ENCODE results near the gene GLI2. TPM values are rescaled to one million over a fixed set of nuclear protein-coding genes. Genes with fewer than 3 reads are reported as not detected.

The GLI2 gene
- total and polyA plus RNA-seq, 2 donors from 2014 or later, result 0.32 to 3.7 TPM

- no peaks in the 10 kb centered on the region for H3K9me3 ChIP-seq (ENCODE audit: control insufficient read depth in 2 of 3, insufficient read depth in 1 of 3, low read length in 3 of 3)
These were observed 20.3 kb upstream of the GLI2 start for GRCh38 chr2:120715353-120715752.

GRCh38 chr2:120715941-120716340, 19.7 kb upstream of the GLI2 start:
- no peak for FAIRE-seq
- intact Hi-C loops (cut with DNase I), result no loop called here
- H3K27ac ChIP-seq (ENCODE audit: low read depth in 2 of 2, low read length in 2 of 2), result no peak overlapping the region
- no peak overlapping the region for H3K4me3 ChIP-seq (ENCODE audit: low read length in 3 of 3)
- H3K9me3 ChIP-seq (ENCODE audit: control insufficient read depth in 2 of 3, insufficient read depth in 1 of 3, low read length in 3 of 3), result no peaks in the 10 kb centered on the region
- DNase-seq, result no peak
- H3K9ac ChIP-seq (ENCODE audit: low read length in 3 of 3), result no peak overlapping the region
- H3K4me1 ChIP-seq (ENCODE audit: control insufficient read depth in 2 of 3, insufficient read depth in 2 of 3, low read depth in 1 of 3, low read length in 3 of 3), result no peaks in the 10 kb centered on the region
- TF ChIP-seq CTCF (IDR thresholded peaks at IDR 0.05; ENCODE audit: borderline replicate concordance, extremely low read depth, insufficient read depth), result no peak
- H3K36me3 ChIP-seq (ENCODE audit: control insufficient read depth in 2 of 3, insufficient read depth in 3 of 3, low read length in 3 of 3), result no peaks in the 10 kb centered on the region
- H3K27me3 ChIP-seq (ENCODE audit: control insufficient read depth, insufficient read depth, low read length), result no peaks in the 10 kb centered on the region

More at GRCh38 chr2:120715353-120715752, 20.3 kb upstream of the GLI2 start:
- intact Hi-C loops (cut with DNase I), result no loop called here
- peak in 1 of 5 donors; percentile 20 for DNase-seq
- Histone ChIP-seq H3K4me1 (ENCODE audit: control insufficient read depth in 2 of 3, insufficient read depth in 2 of 3, low read depth in 1 of 3, low read length in 3 of 3) (no peaks in the 10 kb centered on the region), H3K9ac (ENCODE audit: low read length in 3 of 3) (no peak overlapping the region), H3K4me3 (ENCODE audit: low read length in 3 of 3) (no peak overlapping the region), H3K27ac (ENCODE audit: low read depth in 2 of 2, low read length in 2 of 2) (no peak overlapping the region), H3K36me3 (ENCODE audit: control insufficient read depth in 2 of 3, insufficient read depth in 3 of 3, low read length in 3 of 3) (no peaks in the 10 kb centered on the region), H3K27me3 (ENCODE audit: control insufficient read depth, insufficient read depth, low read length) (no peaks in the 10 kb centered on the region)
- FAIRE-seq, result no peak
- no peak for TF ChIP-seq CTCF (IDR thresholded peaks at IDR 0.05; ENCODE audit: borderline replicate concordance, extremely low read depth, insufficient read depth)

- no peak overlapping the region for H3K4me3 ChIP-seq (ENCODE audit: low read length in 3 of 3)
- intact Hi-C loops (cut with DNase I), result no loop called here
- no peak overlapping the region for H3K27ac ChIP-seq (ENCODE audit: low read depth in 2 of 2, low read length in 2 of 2)
- H3K9me3 ChIP-seq (ENCODE audit: control insufficient read depth in 2 of 3, insufficient read depth in 1 of 3, low read length in 3 of 3), result no peaks in the 10 kb centered on the region
- no peak overlapping the region for H3K9ac ChIP-seq (ENCODE audit: low read length in 3 of 3)
- peak in 1 of 5 donors; percentile 18 for DNase-seq
- H3K36me3 ChIP-seq (ENCODE audit: control insufficient read depth in 2 of 3, insufficient read depth in 3 of 3, low read length in 3 of 3), result no peaks in the 10 kb centered on the region
- no peak for TF ChIP-seq CTCF (IDR thresholded peaks at IDR 0.05; ENCODE audit: borderline replicate concordance, extremely low read depth, insufficient read depth)
- H3K27me3 ChIP-seq (ENCODE audit: control insufficient read depth, insufficient read depth, low read length), result no peaks in the 10 kb centered on the region
- no peak for FAIRE-seq
- no peaks in the 10 kb centered on the region for H3K4me1 ChIP-seq (ENCODE audit: control insufficient read depth in 2 of 3, insufficient read depth in 2 of 3, low read depth in 1 of 3, low read length in 3 of 3)
These were observed 18.8 kb upstream of the GLI2 start for GRCh38 chr2:120716641-120717585.

Data from kidney (tissue), 14 donors.